RWPE1 (cell line): ENCODE data around the gene OR51D1.
A peak's percentile ranks its signal among the peaks of the same experiment; 100 is the strongest.

Experiments used
- CTCF ChIA-PET: fragments of 350-600 bp; sonication (Branson Sonifier 250); formaldehyde crosslinking; extraction: SDS; loops from one replicate; lab custom pipeline; 2021; lab: Yijun Ruan, JAX
- POLR2A ChIA-PET: fragments of 400-600 bp; formaldehyde crosslinking; extraction: SDS; loops from one replicate; lab custom pipeline; 2020; ENCODE audit warnings: antibody characterized with exemption; ENCODE audit not compliant: low non-redundant PET; lab: Yijun Ruan, JAX
- DNase-seq: peaks from one replicate; pipeline ENCODE4 v3.0.0; 2012; ENCODE audit warnings: low spot score
- H3K27ac ChIP-seq: fragments of 450-650 bp; 2 replicates; pipeline ENCODE4 v1.5.1; 2017
- CTCF ChIP-seq: fragments of 450-650 bp; conservative IDR thresholded peaks from 2 replicates; pipeline ENCODE4 v1.5.1; 2017; ENCODE audit warnings: low read depth, mild to moderate bottlenecking

The OR51D1 gene

GRCh38 chr11:4607781-4608666 is 29.3 kb upstream of the OR51D1 start, which contains the start of gene TRIM68:
Gene TRIM68 (minus strand): TSS chr11:4608231. CDS start chr11:4605504, 2,727 bp downstream.
- DNase-seq = peak; percentile 98
- POLR2A ChIA-PET = no interaction called here
- H3K27ac ChIP-seq = peak within 1 kb of the TSS; percentile 89
- no peak for TF ChIP-seq CTCF
- CTCF ChIA-PET = interaction anchor here (0.6 to 1.2 kb wide), 5 partner anchors 13 to 406 kb away, joined by 3 to 4 read pairs (median 3); partner anchors contain the start of gene OR51D1

GRCh38 chr11:4610258-4610935 is 26.9 kb upstream of the OR51D1 start:
- CTCF ChIA-PET = no interaction called here

GRCh38 chr11:4611986-4612385 is 25.3 kb upstream of the OR51D1 start:
- DNase-seq = no peak
- H3K27ac ChIP-seq = no peak overlapping the region
- POLR2A ChIA-PET = no interaction called here
- CTCF ChIA-PET = interaction anchor here (0.7 kb wide), 1 partner anchor 761 kb away, joined by 3 read pairs; no protein-coding TSS in a partner anchor
- TF ChIP-seq CTCF = no peak

More at GRCh38 chr11:4610258-4610935, 26.9 kb upstream of the OR51D1 start:
- H3K27ac ChIP-seq = no peak overlapping the region
- no peak for DNase-seq
- TF ChIP-seq CTCF = no peak
- POLR2A ChIA-PET = no interaction called here

- ChIA-PET CTCF (no interaction called here), POLR2A (interaction anchor here (0.6 kb wide), 1 partner anchor 1278 kb away, joined by 4 read pairs; no protein-coding TSS in a partner anchor)
- no peak for TF ChIP-seq CTCF
- no peak for DNase-seq
- no peak overlapping the region for H3K27ac ChIP-seq
Observed at GRCh38 chr11:4615856-4616444, 21.3 kb upstream of the OR51D1 start.

GRCh38 chr11:4619514-4619913 is 17.8 kb upstream of the OR51D1 start:
- H3K27ac ChIP-seq = no peak overlapping the region
- no peak for DNase-seq
- TF ChIP-seq CTCF = no peak
- ChIA-PET POLR2A (no interaction called here), CTCF (no interaction called here)
